ENCODE results near the gene OOSP3.

- TF ChIP-seq, protein P1, sequence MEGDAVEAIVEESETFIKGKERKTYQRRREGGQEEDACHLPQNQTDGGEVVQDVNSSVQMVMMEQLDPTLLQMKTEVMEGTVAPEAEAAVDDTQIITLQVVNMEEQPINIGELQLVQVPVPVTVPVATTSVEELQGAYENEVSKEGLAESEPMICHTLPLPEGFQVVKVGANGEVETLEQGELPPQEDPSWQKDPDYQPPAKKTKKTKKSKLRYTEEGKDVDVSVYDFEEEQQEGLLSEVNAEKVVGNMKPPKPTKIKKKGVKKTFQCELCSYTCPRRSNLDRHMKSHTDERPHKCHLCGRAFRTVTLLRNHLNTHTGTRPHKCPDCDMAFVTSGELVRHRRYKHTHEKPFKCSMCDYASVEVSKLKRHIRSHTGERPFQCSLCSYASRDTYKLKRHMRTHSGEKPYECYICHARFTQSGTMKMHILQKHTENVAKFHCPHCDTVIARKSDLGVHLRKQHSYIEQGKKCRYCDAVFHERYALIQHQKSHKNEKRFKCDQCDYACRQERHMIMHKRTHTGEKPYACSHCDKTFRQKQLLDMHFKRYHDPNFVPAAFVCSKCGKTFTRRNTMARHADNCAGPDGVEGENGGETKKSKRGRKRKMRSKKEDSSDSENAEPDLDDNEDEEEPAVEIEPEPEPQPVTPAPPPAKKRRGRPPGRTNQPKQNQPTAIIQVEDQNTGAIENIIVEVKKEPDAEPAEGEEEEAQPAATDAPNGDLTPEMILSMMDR (tag by site-specific recombination; IDR thresholded peaks at IDR 0.05): no peak
- TF ChIP-seq ZNF449 (tag by site-specific recombination; IDR thresholded peaks at IDR 0.05) (no peak), ZNF350 (tag by site-specific recombination; IDR thresholded peaks at IDR 0.05) (no peak), SP2 (tag by site-specific recombination; IDR thresholded peaks at IDR 0.05) (no peak)
Observed at GRCh38 chr11:59899532-59899931, 20.9 kb downstream of the OOSP3 start.

Data from HEK293 (cell line).